ENCODE measurements around the gene CLIP4.

The CLIP4 gene

DNA sequence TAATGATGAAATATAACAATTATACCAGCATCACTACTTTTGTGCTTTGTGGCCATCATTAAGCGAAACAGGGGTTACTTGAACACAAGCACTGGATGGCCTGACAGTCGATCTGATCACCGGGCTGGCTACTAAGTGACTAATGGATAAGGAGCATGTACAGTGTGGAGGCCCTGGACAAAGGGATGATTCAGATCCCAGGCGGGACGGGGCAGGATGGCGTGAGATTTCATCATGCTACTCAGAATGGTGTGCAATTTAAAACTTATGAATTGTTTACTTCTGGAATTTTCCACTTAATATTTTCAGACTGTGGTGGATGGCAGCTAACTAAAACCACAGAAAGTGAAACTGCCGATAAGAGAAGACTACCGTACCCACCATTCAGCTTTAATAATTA is 7.0 kb upstream of the CLIP4 start:
- no peak overlapping the region for H3K9ac ChIP-seq (ENCODE audit: low read depth, low read length)
- no peak overlapping the region for H2AFZ ChIP-seq (ENCODE audit: low read depth, low read length)
- no peak overlapping the region for H3K27ac ChIP-seq (ENCODE audit: low read length)
- no peak overlapping the region for H3K4me3 ChIP-seq (ENCODE audit: low read depth in 1 of 2, low read length in 2 of 2)
- TF ChIP-seq, protein P1, sequence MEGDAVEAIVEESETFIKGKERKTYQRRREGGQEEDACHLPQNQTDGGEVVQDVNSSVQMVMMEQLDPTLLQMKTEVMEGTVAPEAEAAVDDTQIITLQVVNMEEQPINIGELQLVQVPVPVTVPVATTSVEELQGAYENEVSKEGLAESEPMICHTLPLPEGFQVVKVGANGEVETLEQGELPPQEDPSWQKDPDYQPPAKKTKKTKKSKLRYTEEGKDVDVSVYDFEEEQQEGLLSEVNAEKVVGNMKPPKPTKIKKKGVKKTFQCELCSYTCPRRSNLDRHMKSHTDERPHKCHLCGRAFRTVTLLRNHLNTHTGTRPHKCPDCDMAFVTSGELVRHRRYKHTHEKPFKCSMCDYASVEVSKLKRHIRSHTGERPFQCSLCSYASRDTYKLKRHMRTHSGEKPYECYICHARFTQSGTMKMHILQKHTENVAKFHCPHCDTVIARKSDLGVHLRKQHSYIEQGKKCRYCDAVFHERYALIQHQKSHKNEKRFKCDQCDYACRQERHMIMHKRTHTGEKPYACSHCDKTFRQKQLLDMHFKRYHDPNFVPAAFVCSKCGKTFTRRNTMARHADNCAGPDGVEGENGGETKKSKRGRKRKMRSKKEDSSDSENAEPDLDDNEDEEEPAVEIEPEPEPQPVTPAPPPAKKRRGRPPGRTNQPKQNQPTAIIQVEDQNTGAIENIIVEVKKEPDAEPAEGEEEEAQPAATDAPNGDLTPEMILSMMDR (IDR thresholded peaks at IDR 0.05; ENCODE audit: borderline replicate concordance, extremely low read depth, low read length, poor library complexity, severe bottlenecking) = no peak
- no peak for TF ChIP-seq EZH2 (IDR thresholded peaks at IDR 0.05; ENCODE audit: borderline replicate concordance, low read depth, low read length, severe bottlenecking)
- no peak overlapping the region for H3K4me2 ChIP-seq (ENCODE audit: insufficient read depth, low read length)
- H3K36me3 ChIP-seq (ENCODE audit: insufficient read depth, low read length) = no peaks in the 10 kb centered on the region
- DNase-seq (no peak), ATAC-seq (ENCODE audit: insufficient read depth, low read depth) (no peak)
- no peaks in the 10 kb centered on the region for H4K20me1 ChIP-seq (ENCODE audit: insufficient read depth, low read length)
- H3K79me2 ChIP-seq (ENCODE audit: insufficient read depth, low read length) = no peaks in the 10 kb centered on the region
- H3K9me3 ChIP-seq (ENCODE audit: insufficient read depth, low read length, severe bottlenecking) = no peaks in the 10 kb centered on the region
- H3K4me1 ChIP-seq (ENCODE audit: insufficient read depth, low read length) = no peaks in the 10 kb centered on the region
- H3K27me3 ChIP-seq (ENCODE audit: insufficient read depth, low read length, poor library complexity) = peaks cover 16% of the 10 kb centered on the region

DNA sequence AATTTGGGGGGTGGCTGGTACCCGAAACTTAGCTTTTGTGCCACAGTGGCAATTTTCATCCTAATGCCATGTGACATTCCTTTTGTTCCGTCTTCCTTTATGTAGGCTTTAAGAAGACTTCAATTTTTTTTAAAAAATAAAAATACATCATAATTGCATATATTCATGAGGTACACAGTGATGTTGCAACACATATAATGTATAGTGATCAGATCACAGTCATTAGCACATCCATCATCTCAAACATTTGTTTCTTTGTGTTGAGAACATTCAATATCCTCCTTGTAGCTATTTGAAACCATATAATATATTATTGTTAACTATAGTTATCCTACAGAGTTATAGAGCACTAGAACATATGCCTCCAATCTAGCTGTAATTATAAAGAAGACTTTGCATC is 6.0 kb upstream of the CLIP4 start:
- H3K9me3 ChIP-seq (ENCODE audit: insufficient read depth, low read length, severe bottlenecking) = no peaks in the 10 kb centered on the region
- peaks cover 26% of the 10 kb centered on the region for H3K27me3 ChIP-seq (ENCODE audit: insufficient read depth, low read length, poor library complexity)
- H3K4me1 ChIP-seq (ENCODE audit: insufficient read depth, low read length) = no peaks in the 10 kb centered on the region
- H3K4me2 ChIP-seq (ENCODE audit: insufficient read depth, low read length) = no peak overlapping the region
- no peaks in the 10 kb centered on the region for H3K36me3 ChIP-seq (ENCODE audit: insufficient read depth, low read length)
- H3K9ac ChIP-seq (ENCODE audit: low read depth, low read length) = no peak overlapping the region
- ATAC-seq (ENCODE audit: insufficient read depth, low read depth) (no peak), DNase-seq (no peak)
- no peak overlapping the region for H2AFZ ChIP-seq (ENCODE audit: low read depth, low read length)
- TF ChIP-seq, protein P1 (IDR thresholded peaks at IDR 0.05; ENCODE audit: borderline replicate concordance, extremely low read depth, low read length, poor library complexity, severe bottlenecking) = no peak
- TF ChIP-seq EZH2 (IDR thresholded peaks at IDR 0.05; ENCODE audit: borderline replicate concordance, low read depth, low read length, severe bottlenecking) = no peak
- no peak overlapping the region for H3K27ac ChIP-seq (ENCODE audit: low read length)
- H4K20me1 ChIP-seq (ENCODE audit: insufficient read depth, low read length) = no peaks in the 10 kb centered on the region
- H3K4me3 ChIP-seq (ENCODE audit: low read depth in 1 of 2, low read length in 2 of 2) = no peak overlapping the region
- no peaks in the 10 kb centered on the region for H3K79me2 ChIP-seq (ENCODE audit: insufficient read depth, low read length)

DNA sequence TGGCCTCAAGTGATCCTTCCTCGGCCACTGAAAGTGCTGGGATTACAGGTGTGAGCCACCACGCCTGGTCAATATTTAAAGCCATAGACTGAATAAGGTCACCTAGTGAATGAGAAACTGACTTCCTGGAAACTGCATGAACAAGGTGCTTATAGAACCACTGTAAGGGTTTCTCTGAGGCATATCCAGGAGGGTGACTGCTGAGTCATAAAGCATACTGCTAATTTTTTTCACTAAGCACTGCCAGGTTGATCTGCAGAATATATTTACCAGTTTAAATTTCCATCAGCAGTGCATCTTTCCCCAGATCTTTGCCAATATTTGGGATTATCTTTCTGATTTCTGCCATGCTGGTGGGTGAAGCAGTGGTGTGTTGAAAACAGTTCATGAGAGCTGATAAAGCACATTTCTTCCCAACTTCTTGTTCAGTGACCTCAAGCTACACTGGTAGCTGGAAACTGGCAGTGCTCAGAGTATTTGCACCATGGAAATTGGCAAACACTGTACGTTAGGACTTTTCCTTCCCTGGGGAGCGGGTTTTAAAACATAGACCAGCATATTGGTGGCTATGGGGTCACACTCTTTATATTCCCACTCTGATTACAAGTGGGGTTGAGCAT is 4.2 kb upstream of the CLIP4 start:
- Histone ChIP-seq H4K20me1 (ENCODE audit: insufficient read depth, low read length) (no peaks in the 10 kb centered on the region), H3K36me3 (ENCODE audit: insufficient read depth, low read length) (no peaks in the 10 kb centered on the region), H3K4me1 (ENCODE audit: insufficient read depth, low read length) (peaks cover 12% of the 10 kb centered on the region), H3K79me2 (ENCODE audit: insufficient read depth, low read length) (no peaks in the 10 kb centered on the region), H3K27me3 (ENCODE audit: insufficient read depth, low read length, poor library complexity) (peaks cover 42% of the 10 kb centered on the region), H3K9me3 (ENCODE audit: insufficient read depth, low read length, severe bottlenecking) (no peaks in the 10 kb centered on the region), H3K9ac (ENCODE audit: low read depth, low read length) (no peak overlapping the region), H3K4me2 (ENCODE audit: insufficient read depth, low read length) (no peak overlapping the region), H2AFZ (ENCODE audit: low read depth, low read length) (no peak overlapping the region), H3K4me3 (ENCODE audit: low read depth in 1 of 2, low read length in 2 of 2) (no peak overlapping the region), H3K27ac (ENCODE audit: low read length) (no peak overlapping the region)
- no peak for DNase-seq
- no peak for ATAC-seq (ENCODE audit: insufficient read depth, low read depth)
- TF ChIP-seq, protein P1 (IDR thresholded peaks at IDR 0.05; ENCODE audit: borderline replicate concordance, extremely low read depth, low read length, poor library complexity, severe bottlenecking) = no peak
- no peak for TF ChIP-seq EZH2 (IDR thresholded peaks at IDR 0.05; ENCODE audit: borderline replicate concordance, low read depth, low read length, severe bottlenecking)

Data from DND-41 (cell line).